MM.1S (cell line): ENCODE measurements around the gene PRKAG2.

Experiments used
- DNase-seq: peaks from one replicate; pipeline ENCODE4 v3.0.0-alpha.2; 2015
- H2AFZ ChIP-seq: fragments of 300-600 bp; sonication (generic); 2 replicates; pipeline ENCODE4 v1.6.0; 2016; ENCODE audit warnings: antibody characterized with exemption, low read length
- H3F3A ChIP-seq: fragments of 300-600 bp; sonication (generic); 2 replicates; pipeline ENCODE4 v1.6.1; 2016; ENCODE audit warnings: mild to moderate bottlenecking, antibody characterized with exemption, low read length, moderate library complexity, mixed read lengths; ENCODE audit not compliant: insufficient read depth
- H3K27ac ChIP-seq: fragments of 300-600 bp; sonication (generic); 2 replicates; pipeline ENCODE4 v1.5.1; 2016; ENCODE audit warnings: mild to moderate bottlenecking, low read length
- H3K27me3 ChIP-seq: fragments of 300-600 bp; sonication (generic); replicated peaks from 2 replicates; pipeline ENCODE4 v1.6.0; 2016; ENCODE audit warnings: low read length; ENCODE audit not compliant: insufficient read depth
- H3K36me3 ChIP-seq: fragments of 300-600 bp; sonication (generic); replicated peaks from 2 replicates; pipeline ENCODE4 v1.6.1; 2016; ENCODE audit warnings: mild to moderate bottlenecking, low read length, mixed read lengths; ENCODE audit not compliant: insufficient read depth
- H3K4me1 ChIP-seq: fragments of 300-600 bp; sonication (generic); 2 replicates; pipeline ENCODE4 v1.6.1; 2016; ENCODE audit warnings: low read length, mixed read lengths
- H3K4me2 ChIP-seq: fragments of 300-600 bp; sonication (generic); 2 replicates; pipeline ENCODE4 v1.6.0; 2016; ENCODE audit warnings: low read depth, low read length
- H3K4me3 ChIP-seq: fragments of 300-600 bp; sonication (generic); 2 replicates; pipeline ENCODE4 v1.5.1; 2016; ENCODE audit warnings: low read length, mixed read lengths
- H3K79me2 ChIP-seq: fragments of 300-600 bp; sonication (generic); 2 replicates; pipeline ENCODE4 v1.6.1; 2016; ENCODE audit warnings: mixed run types, low read length, mixed read lengths
- H3K9ac ChIP-seq: fragments of 300-600 bp; sonication (generic); 2 replicates; pipeline ENCODE4 v1.6.1; 2016; ENCODE audit warnings: low read length, mixed read lengths
- H3K9me2 ChIP-seq: fragments of 300-600 bp; sonication (generic); replicated peaks from 2 replicates; pipeline ENCODE4 v1.6.1; 2016; ENCODE audit warnings: mild to moderate bottlenecking, low read length, mixed read lengths; ENCODE audit not compliant: insufficient read depth
- H3K9me3 ChIP-seq: fragments of 300-600 bp; sonication (generic); replicated peaks from 2 replicates; pipeline ENCODE4 v1.6.1; 2016; ENCODE audit warnings: mild to moderate bottlenecking, low read length, mixed read lengths; ENCODE audit not compliant: insufficient read depth
- H4K20me1 ChIP-seq: fragments of 300-600 bp; sonication (generic); 2 replicates; pipeline ENCODE4 v1.6.1; 2016; ENCODE audit warnings: mild to moderate bottlenecking, low read length, moderate library complexity, mixed read lengths; ENCODE audit not compliant: insufficient read depth
- EZH2 ChIP-seq: fragments of 300-600 bp; sonication (generic); optimal IDR thresholded peaks from 2 replicates; pipeline ENCODE3; 2017; ENCODE audit warnings: low read depth, mild to moderate bottlenecking, antibody characterized with exemption, low read length, mixed read lengths
- EZH2phosphoT487 ChIP-seq: fragments of 300-600 bp; sonication (generic); IDR thresholded peaks from 2 replicates; pipeline ENCODE4 v1.6.1; 2018; ENCODE audit warnings: antibody characterized with exemption, low read length
- TF ChIP-seq, protein P1 (sequence below): fragments of 300-600 bp; sonication (generic); IDR thresholded peaks from 2 replicates; pipeline ENCODE4 v1.5.1; 2016; ENCODE audit warnings: antibody characterized with exemption, low read length, mixed read lengths

The PRKAG2 gene

GRCh38 chr7:151761231-151761630 lies 115.7 kb downstream of the PRKAG2 start:
- H4K20me1 ChIP-seq = no peaks in the 10 kb centered on the region
- DNase-seq = no peak
- TF ChIP-seq, protein P1, sequence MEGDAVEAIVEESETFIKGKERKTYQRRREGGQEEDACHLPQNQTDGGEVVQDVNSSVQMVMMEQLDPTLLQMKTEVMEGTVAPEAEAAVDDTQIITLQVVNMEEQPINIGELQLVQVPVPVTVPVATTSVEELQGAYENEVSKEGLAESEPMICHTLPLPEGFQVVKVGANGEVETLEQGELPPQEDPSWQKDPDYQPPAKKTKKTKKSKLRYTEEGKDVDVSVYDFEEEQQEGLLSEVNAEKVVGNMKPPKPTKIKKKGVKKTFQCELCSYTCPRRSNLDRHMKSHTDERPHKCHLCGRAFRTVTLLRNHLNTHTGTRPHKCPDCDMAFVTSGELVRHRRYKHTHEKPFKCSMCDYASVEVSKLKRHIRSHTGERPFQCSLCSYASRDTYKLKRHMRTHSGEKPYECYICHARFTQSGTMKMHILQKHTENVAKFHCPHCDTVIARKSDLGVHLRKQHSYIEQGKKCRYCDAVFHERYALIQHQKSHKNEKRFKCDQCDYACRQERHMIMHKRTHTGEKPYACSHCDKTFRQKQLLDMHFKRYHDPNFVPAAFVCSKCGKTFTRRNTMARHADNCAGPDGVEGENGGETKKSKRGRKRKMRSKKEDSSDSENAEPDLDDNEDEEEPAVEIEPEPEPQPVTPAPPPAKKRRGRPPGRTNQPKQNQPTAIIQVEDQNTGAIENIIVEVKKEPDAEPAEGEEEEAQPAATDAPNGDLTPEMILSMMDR = no peak
- TF ChIP-seq EZH2phosphoT487 (no peak), EZH2 (no peak)
- H3K36me3 ChIP-seq = no peaks in the 10 kb centered on the region
- H3K27ac ChIP-seq = no peak overlapping the region
- no peaks in the 10 kb centered on the region for H3K4me1 ChIP-seq
- H3K4me2 ChIP-seq = no peak overlapping the region
- H2AFZ ChIP-seq = no peak overlapping the region
- no peaks in the 10 kb centered on the region for H3K9me2 ChIP-seq
- no peaks in the 10 kb centered on the region for H3K9me3 ChIP-seq
- no peaks in the 10 kb centered on the region for H3K79me2 ChIP-seq
- no peak overlapping the region for H3K4me3 ChIP-seq
- H3K9ac ChIP-seq = no peak overlapping the region
- H3F3A ChIP-seq = no peaks in the 10 kb centered on the region
- peaks cover 61% of the 10 kb centered on the region for H3K27me3 ChIP-seq

DNA sequence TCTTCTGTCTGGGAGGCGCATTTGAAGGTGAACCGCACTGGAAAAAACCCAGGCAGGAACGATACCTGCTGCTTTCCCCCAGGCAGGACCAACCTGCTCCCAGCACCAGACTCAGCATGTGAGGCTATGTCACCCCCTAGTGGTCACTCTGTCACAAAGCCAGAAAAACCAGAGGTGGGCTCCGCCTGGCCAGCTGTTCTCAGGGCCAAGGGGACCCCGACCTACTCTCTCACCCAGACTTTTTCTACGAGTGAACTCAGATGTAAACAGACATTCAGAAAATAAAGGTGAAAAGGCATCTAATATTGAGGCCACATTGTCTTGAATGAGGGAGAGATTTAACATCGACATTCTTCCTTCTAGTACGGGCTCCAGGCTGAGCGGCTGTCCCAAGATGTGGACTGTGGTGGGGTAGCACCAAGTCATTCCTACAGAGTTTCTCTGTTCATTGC lies 117.3 kb downstream of the PRKAG2 start:
- Histone ChIP-seq H3K4me3 (no peak overlapping the region), H4K20me1 (no peaks in the 10 kb centered on the region), H3F3A (no peaks in the 10 kb centered on the region), H3K4me2 (no peak overlapping the region), H3K27me3 (peaks cover 62% of the 10 kb centered on the region), H3K36me3 (no peaks in the 10 kb centered on the region), H3K9me2 (no peaks in the 10 kb centered on the region), H3K4me1 (no peaks in the 10 kb centered on the region), H3K79me2 (no peaks in the 10 kb centered on the region), H3K9me3 (no peaks in the 10 kb centered on the region), H2AFZ (no peak overlapping the region), H3K9ac (no peak overlapping the region), H3K27ac (no peak overlapping the region)
- peak; percentile 71 for DNase-seq
- TF ChIP-seq EZH2 (no peak), EZH2phosphoT487 (no peak)
- TF ChIP-seq, protein P1 = peak; percentile 98

DNA sequence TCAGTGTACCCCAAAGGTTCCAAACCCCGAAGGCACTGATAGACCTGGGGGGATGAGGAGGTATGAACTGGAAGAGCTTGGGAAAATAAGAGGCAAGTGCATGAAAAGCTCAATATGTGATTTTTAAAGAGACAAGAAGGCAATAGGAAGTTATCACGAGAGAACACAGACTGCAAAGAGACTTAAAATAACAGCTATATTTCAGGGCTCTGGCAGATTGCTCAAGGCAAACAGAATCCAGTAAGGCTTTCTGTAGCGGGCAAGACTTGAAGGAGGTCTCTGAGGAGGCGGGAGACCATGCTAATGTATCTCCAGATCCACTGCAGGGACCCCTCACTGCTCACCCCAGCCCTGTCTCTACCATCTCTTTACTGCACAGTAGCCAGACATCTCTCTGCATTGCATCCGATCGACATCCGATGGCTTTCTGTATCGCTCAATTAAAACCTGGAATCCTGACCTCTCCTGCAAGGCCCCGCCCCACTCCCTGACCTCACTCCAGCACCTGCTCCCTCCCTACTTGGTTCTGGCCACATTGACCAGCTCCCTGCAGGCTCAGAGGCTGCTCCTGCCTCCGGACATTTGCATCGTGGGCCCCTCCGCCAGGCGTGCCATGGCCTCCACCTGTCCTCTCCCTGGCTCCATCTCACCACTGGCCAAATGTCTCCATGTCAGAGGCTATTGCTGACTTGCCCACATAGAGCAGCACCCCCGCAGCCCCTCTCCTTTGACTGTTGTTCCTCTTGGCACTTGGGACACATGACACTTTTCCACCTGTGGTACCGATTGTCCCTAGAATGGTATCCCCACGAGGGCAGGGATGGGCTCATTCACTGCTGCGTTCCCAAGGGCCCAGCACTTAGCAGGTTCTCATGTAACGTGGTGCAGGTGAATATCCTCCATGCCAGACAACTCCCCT lies 118.0 kb downstream of the PRKAG2 start:
- Histone ChIP-seq H3F3A (no peaks in the 10 kb centered on the region), H3K79me2 (no peaks in the 10 kb centered on the region), H3K4me1 (no peaks in the 10 kb centered on the region), H4K20me1 (no peaks in the 10 kb centered on the region), H3K9me3 (no peaks in the 10 kb centered on the region), H3K9me2 (no peaks in the 10 kb centered on the region), H3K27me3 (peaks cover 59% of the 10 kb centered on the region), H3K27ac (no peak overlapping the region), H2AFZ (no peak overlapping the region), H3K4me3 (no peak overlapping the region), H3K4me2 (no peak overlapping the region), H3K36me3 (no peaks in the 10 kb centered on the region), H3K9ac (no peak overlapping the region)
- TF ChIP-seq EZH2 (no peak), EZH2phosphoT487 (no peak)
- TF ChIP-seq, protein P1 = no peak
- no peak for DNase-seq
